A673 (cell line): Measurements from ENCODE around the gene ZBTB20. TPM values are rescaled to one million over a fixed set of nuclear protein-coding genes. Genes with fewer than 3 reads are reported as not detected.

Source experiments
- BruUV-seq: library from RNA; stranded (reverse); fragments of 400-500 nt; replicated peaks from 2 replicates; lab custom pipeline; 2021; lab: Mats Ljungman, UMichigan
- CTCF ChIA-PET: fragments of 300-600 bp; sonication (Branson Sonifier 250); formaldehyde crosslinking; loops from one replicate; lab custom pipeline; 2022; ENCODE audit warnings: antibody characterized with exemption; lab: Charles Lee
- POLR2A ChIA-PET: fragments of 300-600 bp; sonication (Branson Sonifier 250); formaldehyde crosslinking; loops from one replicate; lab custom pipeline; 2022; ENCODE audit warnings: antibody characterized with exemption; ENCODE audit not compliant: low non-redundant PET; lab: Charles Lee
- DNase-seq: peaks from one replicate; pipeline ENCODE4 v3.0.0-alpha.2; 2015; ENCODE audit warnings: low spot score
- H3K27ac ChIP-seq: fragments of 200-600 bp; sonication (generic); 2 replicates; pipeline ENCODE4 v1.5.1; 2016; ENCODE audit warnings: mixed run types, low read depth, mild to moderate bottlenecking, mixed read lengths, antibody characterized with exemption, low read length; ENCODE audit not compliant: poor library complexity, severe bottlenecking
- H3K27me3 ChIP-seq: fragments of 200-600 bp; sonication (generic); replicated peaks from 2 replicates; pipeline ENCODE4 v1.6.1; 2017; ENCODE audit warnings: mixed run types, low read depth, mild to moderate bottlenecking, mixed read lengths, antibody characterized with exemption, low read length; ENCODE audit not compliant: insufficient read depth, poor library complexity
- H3K36me3 ChIP-seq: fragments of 200-600 bp; sonication (generic); 2 replicates; pipeline ENCODE4 v1.6.1; 2016; ENCODE audit warnings: mixed run types, mild to moderate bottlenecking, mixed read lengths, antibody characterized with exemption, low read length; ENCODE audit not compliant: insufficient read depth, poor library complexity, severe bottlenecking
- H3K4me1 ChIP-seq: fragments of 200-600 bp; sonication (generic); 2 replicates; pipeline ENCODE4 v1.6.1; 2017; ENCODE audit warnings: mixed run types, mild to moderate bottlenecking, mixed read lengths, antibody characterized with exemption, low read length; ENCODE audit not compliant: insufficient read depth, poor library complexity, severe bottlenecking
- H3K4me3 ChIP-seq: fragments of 200-600 bp; sonication (generic); 2 replicates; pipeline ENCODE4 v1.5.1; 2016; ENCODE audit warnings: low read depth, mixed run types, mild to moderate bottlenecking, mixed read lengths, low read length; ENCODE audit not compliant: poor library complexity, severe bottlenecking
- H3K9me3 ChIP-seq: fragments of 200-600 bp; sonication (generic); 2 replicates; pipeline ENCODE4 v1.6.1; 2016; ENCODE audit warnings: mixed run types, low read depth, mild to moderate bottlenecking, mixed read lengths, antibody characterized with exemption, low read length; ENCODE audit not compliant: poor library complexity, severe bottlenecking
- CTCF ChIP-seq: fragments of 300-800, 200-600 bp; sonication (generic); conservative IDR thresholded peaks from 2 replicates; pipeline ENCODE4 v1.5.1; 2017; ENCODE audit warnings: low read depth, mild to moderate bottlenecking, antibody characterized with exemption, low read length, moderate library complexity, mixed read lengths
- EZH2 ChIP-seq: fragments of 200-600 bp; sonication (generic); IDR thresholded peaks from 2 replicates; pipeline ENCODE4 v1.6.1; 2017; ENCODE audit warnings: borderline replicate concordance, low read depth, mild to moderate bottlenecking, mixed read lengths, antibody characterized with exemption, low read length; ENCODE audit not compliant: poor library complexity, severe bottlenecking
- intact Hi-C: fragments of 100-400 bp; cut with micrococcal nuclease; formaldehyde crosslinking; loops from one replicate; pipeline ENCODE4 v1.10.0; 2022; ENCODE audit not compliant: unreplicated experiment
- total RNA-seq: library from RNA; stranded (reverse); gene quantifications from 2 replicates; pipeline ENCODE4 v1.2.3, GENCODE V29; 2021

Gene ZBTB20
- total RNA-seq, 1 experiment from 2014 or later: 13.5 TPM

- Histone ChIP-seq H3K36me3 (no peaks in the 10 kb centered on the region), H3K27me3 (no peaks in the 10 kb centered on the region), H3K9me3 (no peaks in the 10 kb centered on the region), H3K27ac (no peak overlapping the region), H3K4me1 (no peaks in the 10 kb centered on the region), H3K4me3 (no peak overlapping the region)
- POLR2A ChIA-PET: no interaction called here
- BruUV-seq: no TSS peak
- CTCF ChIA-PET: no interaction called here
- DNase-seq: no peak
- intact Hi-C loops: no loop called here
- TF ChIP-seq CTCF (no peak), EZH2 (no peak)
Measured at GRCh38 chr3:115062009-115062408, 85.1 kb downstream of the ZBTB20 start.

- Histone ChIP-seq H3K9me3 (no peaks in the 10 kb centered on the region), H3K36me3 (no peaks in the 10 kb centered on the region), H3K4me1 (no peaks in the 10 kb centered on the region), H3K4me3 (no peak overlapping the region), H3K27me3 (no peaks in the 10 kb centered on the region), H3K27ac (no peak overlapping the region)
- CTCF ChIA-PET: no interaction called here
- BruUV-seq: no TSS peak
- DNase-seq: no peak
- no peak for TF ChIP-seq EZH2
- no peak for TF ChIP-seq CTCF
- POLR2A ChIA-PET: interaction anchor here (0.9 kb wide), 1 partner anchor 20 kb away, joined by 4 read pairs; no protein-coding TSS in a partner anchor
- intact Hi-C loops: no loop called here
Measured at GRCh38 chr3:115052906-115053305, 94.2 kb downstream of the ZBTB20 start.

GRCh38 chr3:115042351-115042750 is 104.7 kb downstream of the ZBTB20 start:
- DNase-seq: no peak
- BruUV-seq: no TSS peak
- no peak overlapping the region for H3K27ac ChIP-seq
- H3K36me3 ChIP-seq: no peaks in the 10 kb centered on the region
- ChIA-PET POLR2A (no interaction called here), CTCF (no interaction called here)
- intact Hi-C loops: no loop called here
- TF ChIP-seq CTCF (no peak), EZH2 (no peak)
- H3K4me3 ChIP-seq: no peak overlapping the region
- no peaks in the 10 kb centered on the region for H3K27me3 ChIP-seq
- no peaks in the 10 kb centered on the region for H3K9me3 ChIP-seq
- no peaks in the 10 kb centered on the region for H3K4me1 ChIP-seq
